Esophagus (tissue), 2 donors: Measurements from ENCODE around the gene UBASH3A. TPM values are rescaled to one million over a fixed set of nuclear protein-coding genes. Genes with fewer than 3 reads are reported as not detected.
"Not testable (repeated sequence)": the region's sequence is repeated elsewhere in the genome, so short reads cannot be mapped to it uniquely, and the experiment has no call there.

ENCODE experiments used
- H3K27ac ChIP-seq, 2 donors: one replicate each; pipeline ENCODE4 v1.5.1; 2013; ENCODE audit warnings: low read depth in 2 of 2, mild to moderate bottlenecking in 2 of 2, inconsistent platforms in 1 of 2, low read length in 1 of 2, moderate library complexity in 1 of 2
- H3K27me3 ChIP-seq, 2 donors: one replicate each; pipeline ENCODE4 v1.6.1; 2013; ENCODE audit warnings: low read length in 2 of 2, control low read depth in 1 of 2, mild to moderate bottlenecking in 1 of 2; ENCODE audit not compliant: insufficient read depth in 2 of 2, control insufficient read depth in 1 of 2
- H3K36me3 ChIP-seq, 2 donors: one replicate each; pipeline ENCODE4 v1.6.1; 2013; ENCODE audit warnings: low read length in 1 of 2; ENCODE audit not compliant: control insufficient read depth in 2 of 2, insufficient read depth in 2 of 2
- H3K4me1 ChIP-seq, 2 donors: one replicate each; pipeline ENCODE4 v1.6.1; 2013; ENCODE audit warnings: low read length in 1 of 2; ENCODE audit not compliant: control insufficient read depth in 2 of 2, insufficient read depth in 2 of 2
- H3K4me3 ChIP-seq, 2 donors: one replicate each; pipeline ENCODE4 v1.5.1; 2013; ENCODE audit warnings: low read length in 2 of 2, mild to moderate bottlenecking in 2 of 2, low read depth in 1 of 2, moderate library complexity in 1 of 2
- H3K9me3 ChIP-seq, 2 donors: one replicate each; pipeline ENCODE4 v1.6.1; 2013; ENCODE audit warnings: mild to moderate bottlenecking in 2 of 2, low read depth in 1 of 2, low read length in 1 of 2, moderate library complexity in 1 of 2; ENCODE audit not compliant: control insufficient read depth in 2 of 2, insufficient read depth in 1 of 2
- WGBS, 2 donors: extraction: QIAGEN DNeasy Blood & Tissue Kit; methylation state at CpG; one replicate each; pipeline ENCODE4 v1.1.7; 2013; 5-methylcytosine and 5-hydroxymethylcytosine counted together
- polyA plus RNA-seq, 2 donors: library from polyadenylated mRNA; stranded (reverse); fragments of 200-250 nt; gene quantifications; one replicate each; pipeline ENCODE4 v1.2.3, GENCODE V29; 2013
- donor health status: healthy with polysubstance abuse.
- donor health status: Bipolar disorder and iron deficiency.

Gene UBASH3A
- polyA plus RNA-seq, 2 donors: 0.46 to 0.59 TPM

DNA sequence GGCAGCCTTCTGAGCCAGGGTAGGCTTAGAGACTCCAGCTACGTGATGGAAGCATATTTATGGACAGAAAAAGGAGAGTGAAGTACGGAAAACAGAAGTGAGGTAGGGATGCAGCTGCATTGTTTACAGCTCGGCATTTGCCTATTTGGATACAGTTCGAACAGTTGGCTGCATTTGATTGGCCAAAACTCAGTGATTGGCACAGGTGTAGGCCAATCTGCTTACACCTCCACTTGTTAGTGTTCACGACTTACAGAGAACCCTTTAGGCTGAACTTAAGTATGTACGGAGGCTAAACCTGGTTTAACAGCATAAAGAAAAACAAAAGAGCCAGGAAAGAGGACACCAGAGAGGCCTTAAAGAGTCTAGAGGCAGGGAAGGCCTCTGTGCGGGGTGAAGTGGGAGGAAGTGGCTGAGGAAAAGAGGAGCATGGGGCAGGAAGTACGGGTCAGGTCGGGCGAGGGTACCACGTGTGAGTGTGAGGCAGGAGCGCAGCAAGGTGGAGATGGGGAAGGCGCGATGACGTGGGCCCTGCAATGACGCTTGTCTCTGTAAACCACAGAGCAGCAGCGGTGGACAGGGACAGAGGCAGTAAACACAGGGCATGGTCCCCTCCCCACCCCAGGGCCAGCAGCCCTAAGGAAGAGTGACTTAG is 60.3 kb downstream of the UBASH3A start:
- WGBS, 2 donors: 65 to 75% methylated on average over 17 of the region's 17 CpGs
- no peaks in the 10 kb centered on the region for H3K27me3 ChIP-seq
- H3K36me3 ChIP-seq: no peaks in the 10 kb centered on the region
- H3K27ac ChIP-seq: no peak overlapping the region
- H3K4me1 ChIP-seq: peaks cover 0 to 5% of the 10 kb centered on the region in 2 donors
- no peak overlapping the region for H3K4me3 ChIP-seq
- H3K9me3 ChIP-seq: no peaks in the 10 kb centered on the region

DNA sequence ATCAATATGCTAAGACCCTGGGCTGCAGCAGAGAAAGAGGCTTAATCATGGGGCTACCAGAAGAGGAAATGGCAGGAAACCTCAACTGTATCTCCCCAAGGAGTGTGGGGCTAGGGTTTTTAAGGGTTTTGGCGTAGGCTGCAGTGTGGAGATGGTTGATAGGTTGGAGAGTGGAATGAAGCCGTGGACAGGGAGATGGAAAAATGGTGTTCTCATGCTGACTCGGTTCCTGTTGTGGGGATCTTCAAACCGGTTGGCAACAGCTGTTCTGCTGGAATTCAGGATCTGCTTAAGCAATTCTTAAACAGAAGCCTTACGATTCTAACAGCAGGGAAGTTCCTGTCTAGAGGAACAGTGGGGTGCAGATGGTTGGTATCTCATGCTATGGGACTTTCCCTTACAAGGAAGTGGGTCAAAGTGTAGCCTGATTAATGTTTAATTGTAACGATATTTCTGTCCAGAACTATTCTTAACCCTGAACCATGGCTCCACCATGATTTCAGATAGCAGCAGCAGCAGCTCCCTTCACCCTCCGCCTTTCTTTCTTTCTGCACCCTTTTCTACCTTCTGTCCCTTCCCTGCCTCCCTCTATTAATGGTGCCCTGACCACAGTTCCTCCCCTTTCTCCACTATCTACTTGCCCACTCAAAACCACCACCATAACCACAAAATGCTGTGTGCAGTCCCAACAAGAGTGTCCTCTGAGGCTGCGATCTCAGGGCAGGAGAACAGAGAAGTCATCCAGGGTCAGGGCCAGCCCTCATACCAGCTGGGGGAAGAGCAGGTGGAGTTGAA is 61.5 kb downstream of the UBASH3A start:
- H3K9me3 ChIP-seq: no peaks in the 10 kb centered on the region
- no peaks in the 10 kb centered on the region for H3K36me3 ChIP-seq
- no peak overlapping the region for H3K27ac ChIP-seq
- 42 to 54% methylated on average over 8 of the region's 8 CpGs for WGBS, 2 donors
- no peak overlapping the region for H3K4me3 ChIP-seq
- peaks cover 0 to 5% of the 10 kb centered on the region in 2 donors for H3K4me1 ChIP-seq
- no peaks in the 10 kb centered on the region for H3K27me3 ChIP-seq

DNA sequence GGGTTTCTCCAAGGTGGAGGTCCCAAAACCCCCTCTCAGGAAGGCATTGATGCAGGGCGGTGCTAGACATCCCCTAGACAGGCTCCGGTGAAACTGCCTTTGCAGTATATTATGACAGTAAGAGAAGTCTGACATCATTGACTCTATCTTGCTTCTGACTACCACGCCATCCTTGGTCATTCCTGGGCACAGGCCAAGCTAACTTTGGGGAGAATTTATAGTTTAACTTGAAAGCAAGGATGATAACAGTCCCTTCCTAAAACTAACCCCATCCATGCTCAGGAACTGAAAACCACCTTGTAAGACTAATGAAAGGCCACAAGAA is 62.1 kb downstream of the UBASH3A start:
- H3K36me3 ChIP-seq: no peaks in the 10 kb centered on the region
- no peaks in the 10 kb centered on the region for H3K9me3 ChIP-seq
- no peaks in the 10 kb centered on the region for H3K27me3 ChIP-seq
- H3K27ac ChIP-seq: no peak overlapping the region
- no peak overlapping the region for H3K4me3 ChIP-seq
- WGBS, 2 donors: 81 to 88% methylated on average over 3 of the region's 3 CpGs
- peaks cover 0 to 4% of the 10 kb centered on the region in 2 donors for H3K4me1 ChIP-seq

DNA sequence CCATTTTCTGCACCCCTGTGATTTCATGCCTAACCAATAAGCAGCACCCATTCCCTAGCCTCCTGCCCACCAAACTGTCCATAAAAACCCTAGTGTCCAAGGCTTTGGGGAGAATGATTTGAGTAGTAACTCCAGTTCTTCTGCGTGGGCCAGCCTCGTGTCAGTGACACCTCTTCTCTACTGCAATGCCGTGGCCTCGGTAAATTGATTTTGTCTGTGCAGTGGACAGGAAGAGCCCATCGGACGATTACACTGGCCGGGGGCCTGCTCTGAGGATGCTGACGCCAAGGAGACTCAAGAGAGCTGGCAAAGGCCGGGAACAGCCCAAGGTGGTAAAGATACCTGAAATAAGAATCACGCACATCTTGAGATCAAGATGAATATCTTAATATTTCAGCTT is 63.0 kb downstream of the UBASH3A start:
- Histone ChIP-seq H3K27ac (no peak overlapping the region), H3K27me3 (no peaks in the 10 kb centered on the region), H3K36me3 (no peaks in the 10 kb centered on the region), H3K4me3 (no peak overlapping the region), H3K4me1 (peaks cover 0 to 4% of the 10 kb centered on the region in 2 donors), H3K9me3 (no peaks in the 10 kb centered on the region)
- WGBS, 2 donors: 93% methylated on average over 10 of the region's 10 CpGs

DNA sequence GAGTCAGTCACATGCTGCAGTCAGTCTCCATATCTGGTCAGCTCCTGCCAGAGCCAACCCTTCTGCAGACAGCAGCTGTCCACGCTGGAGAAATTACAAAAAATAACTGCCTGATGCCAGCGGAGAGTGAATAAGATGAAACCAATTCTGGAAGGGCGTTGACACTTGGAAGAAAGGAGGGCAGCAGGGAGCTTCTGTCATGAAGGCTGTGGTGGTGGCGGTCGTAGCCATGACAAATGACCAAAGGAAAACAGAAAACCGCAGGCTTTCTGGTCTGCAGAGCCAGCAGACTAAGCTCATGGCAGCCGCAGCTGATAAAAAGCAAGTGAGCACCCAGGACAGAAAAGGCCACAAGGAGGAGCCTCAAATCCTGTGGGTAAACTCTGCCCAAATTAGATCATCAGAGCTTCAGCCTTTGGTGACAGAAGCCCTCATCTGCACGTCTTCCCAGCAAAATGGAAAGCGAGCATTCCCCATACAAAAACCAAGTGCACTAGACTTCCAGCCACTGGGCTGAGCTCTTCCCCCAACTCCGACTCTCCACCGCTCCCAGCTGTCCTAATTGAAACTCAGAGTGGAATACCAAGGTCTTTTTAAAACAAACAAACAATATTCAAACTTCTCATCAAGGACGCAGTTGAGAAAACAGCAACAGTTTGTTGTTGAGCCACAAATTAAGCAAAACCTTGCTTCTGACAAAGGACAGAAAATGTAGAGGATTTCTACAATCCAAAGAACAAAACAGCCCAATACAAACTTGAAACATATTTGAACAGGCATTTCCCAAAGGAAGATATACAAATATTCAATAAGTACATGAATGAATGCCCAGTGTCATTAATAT is 63.7 kb downstream of the UBASH3A start:
- 55 to 57% methylated on average over 12 of the region's 12 CpGs for WGBS, 2 donors
- H3K4me3 ChIP-seq: no peak overlapping the region
- no peaks in the 10 kb centered on the region for H3K36me3 ChIP-seq
- H3K9me3 ChIP-seq: no peaks in the 10 kb centered on the region
- no peak overlapping the region for H3K27ac ChIP-seq
- no peaks in the 10 kb centered on the region for H3K27me3 ChIP-seq
- peaks cover 0 to 4% of the 10 kb centered on the region in 2 donors for H3K4me1 ChIP-seq

DNA sequence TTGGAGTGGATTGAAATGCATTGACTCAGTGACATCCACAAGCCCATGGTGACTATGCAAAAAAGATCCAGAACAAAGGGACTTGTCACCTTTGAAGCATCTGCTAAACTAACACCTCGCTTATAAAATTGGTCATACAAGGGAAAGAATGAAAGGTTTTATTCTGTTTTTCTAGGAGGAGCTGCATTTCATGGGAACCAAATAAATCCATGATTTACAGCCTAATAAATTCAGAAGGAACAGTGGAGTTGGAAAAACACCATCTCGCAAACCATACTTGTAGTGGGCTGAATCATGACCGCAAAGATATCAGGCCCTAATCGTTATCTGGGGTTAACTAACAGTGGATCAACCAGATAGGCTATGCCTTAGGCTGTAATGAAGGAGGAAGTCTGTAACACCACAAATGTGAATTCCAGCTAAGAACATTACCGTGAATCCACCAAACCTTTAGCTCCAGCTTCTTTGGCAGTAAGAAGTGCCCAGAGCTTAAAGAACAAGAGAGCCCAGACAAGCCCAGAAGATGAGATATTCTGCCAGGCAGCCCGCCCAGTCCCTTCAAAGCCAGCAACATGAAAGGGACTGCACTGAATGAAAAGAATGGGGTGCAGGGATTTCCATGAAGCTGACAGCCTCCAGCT is 64.9 kb downstream of the UBASH3A start:
- H3K4me3 ChIP-seq: no peak overlapping the region
- H3K27me3 ChIP-seq: no peaks in the 10 kb centered on the region
- H3K36me3 ChIP-seq: no peaks in the 10 kb centered on the region
- peaks cover 0 to 4% of the 10 kb centered on the region in 2 donors for H3K4me1 ChIP-seq
- H3K9me3 ChIP-seq: no peaks in the 10 kb centered on the region
- WGBS, 2 donors: 47 to 56% methylated on average over 6 of the region's 6 CpGs
- no peak overlapping the region for H3K27ac ChIP-seq

DNA sequence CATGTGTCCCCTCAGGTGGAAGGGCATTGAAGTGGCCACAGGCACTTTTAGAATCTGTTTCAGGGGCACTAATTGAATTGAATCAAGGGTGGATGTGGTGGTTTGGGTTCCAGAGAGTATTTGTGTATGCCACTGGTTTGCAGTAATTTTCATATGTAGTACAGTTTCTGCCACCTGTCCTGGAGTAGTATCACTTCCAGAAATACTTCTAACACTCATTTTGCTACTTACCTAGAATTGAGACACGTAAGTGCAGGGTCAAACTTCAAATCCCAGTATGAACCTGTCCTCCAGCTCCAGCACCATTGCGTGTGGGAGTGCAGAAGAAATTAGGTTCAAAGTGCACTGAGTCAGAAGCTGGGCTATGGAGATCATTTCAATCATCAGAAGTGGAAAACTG is 65.6 kb downstream of the UBASH3A start:
- WGBS, 2 donors: 60 to 64% methylated on average over 2 of the region's 2 CpGs
- Histone ChIP-seq H3K36me3 (no peaks in the 10 kb centered on the region), H3K27ac (no peak overlapping the region), H3K4me1 (peaks cover 0 to 9% of the 10 kb centered on the region in 2 donors), H3K4me3 (no peak overlapping the region), H3K27me3 (no peaks in the 10 kb centered on the region), H3K9me3 (no peaks in the 10 kb centered on the region)

DNA sequence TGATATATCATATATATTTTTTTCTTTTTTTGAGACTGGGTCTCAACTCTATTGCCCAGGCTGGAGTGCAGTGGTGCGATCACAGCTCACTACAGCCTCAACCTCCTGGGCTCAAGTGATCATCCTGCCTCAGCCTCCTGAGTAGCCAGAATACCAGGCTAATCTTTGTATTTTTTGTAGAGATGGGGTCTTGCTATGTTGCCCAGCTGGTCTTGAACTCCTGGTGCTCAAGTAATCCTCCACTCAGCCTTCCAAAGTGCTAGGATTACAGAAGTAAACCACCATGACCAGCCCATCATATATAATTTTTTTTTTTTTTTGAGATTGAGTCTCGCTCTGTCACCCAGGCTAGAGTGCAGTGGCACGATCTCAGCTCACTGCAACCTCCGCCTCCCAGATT is 66.0 kb downstream of the UBASH3A start:
- 95 to 96% methylated on average over 4 of the region's 4 CpGs for WGBS, 2 donors
- H3K36me3 ChIP-seq, H3K9me3 ChIP-seq, H3K27ac ChIP-seq, H3K4me3 ChIP-seq, H3K27me3 ChIP-seq: not testable (repeated sequence)
- H3K4me1 ChIP-seq: peaks cover 0 to 12% of the 10 kb centered on the region in 2 donors

DNA sequence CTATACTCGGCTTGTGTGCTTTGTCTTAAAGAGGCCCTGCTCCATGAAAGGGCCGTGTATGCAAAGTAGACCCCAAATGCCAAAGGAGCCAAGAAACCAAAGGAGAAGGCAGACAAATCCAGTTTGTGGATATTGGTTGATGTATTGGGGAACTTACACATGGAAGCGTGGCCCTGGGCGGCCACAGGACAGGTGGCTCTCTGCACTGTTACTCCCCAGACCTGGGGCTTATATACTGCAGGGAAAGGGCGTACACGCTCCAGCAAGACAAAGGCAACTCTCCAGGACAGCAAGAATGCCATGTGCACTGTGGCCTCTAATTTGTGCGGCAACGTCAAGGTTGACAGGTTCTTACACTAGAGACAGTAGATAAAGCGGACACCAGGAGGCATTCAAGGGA is 67.5 kb downstream of the UBASH3A start:
- Histone ChIP-seq H3K27me3 (no peaks in the 10 kb centered on the region), H3K36me3 (no peaks in the 10 kb centered on the region), H3K4me3 (no peak overlapping the region), H3K4me1 (peaks cover 0 to 8% of the 10 kb centered on the region in 2 donors), H3K9me3 (no peaks in the 10 kb centered on the region), H3K27ac (no peak overlapping the region)
- 93 to 94% methylated on average over 9 of the region's 9 CpGs for WGBS, 2 donors
